ENCODE measurements around the gene PDK2.

PDK2 gene

DNA sequence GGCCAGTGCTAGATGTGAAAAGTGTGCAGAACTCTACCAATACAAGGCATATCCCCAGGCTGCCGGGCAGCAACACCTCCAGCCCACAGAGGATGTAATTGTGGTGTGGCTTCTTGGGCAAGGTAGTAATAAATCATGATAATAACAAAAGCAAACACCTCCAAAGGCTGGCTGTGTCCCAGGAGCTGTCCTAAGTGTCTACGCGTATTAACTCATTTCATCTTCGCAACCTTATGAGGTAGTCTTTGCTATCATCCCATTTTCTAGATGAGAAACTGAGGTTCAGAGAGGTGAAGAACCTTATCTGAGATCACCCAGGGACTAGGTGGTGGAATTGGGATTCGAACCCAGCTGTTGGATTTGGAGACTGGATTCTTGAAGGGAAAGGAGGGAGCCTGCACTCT lies 5.3 kb downstream of the PDK2 start:
- no peak for DNase-seq (ENCODE audit: low read depth, low spot score)

- DNase-seq (ENCODE audit: low read depth, low spot score): no peak
Measured at GRCh38 chr17:50100921-50101345, 5.8 kb downstream of the PDK2 start.

- no peak for DNase-seq (ENCODE audit: low read depth, low spot score)
Measured at GRCh38 chr17:50101346-50102163, 6.4 kb downstream of the PDK2 start.

DNA sequence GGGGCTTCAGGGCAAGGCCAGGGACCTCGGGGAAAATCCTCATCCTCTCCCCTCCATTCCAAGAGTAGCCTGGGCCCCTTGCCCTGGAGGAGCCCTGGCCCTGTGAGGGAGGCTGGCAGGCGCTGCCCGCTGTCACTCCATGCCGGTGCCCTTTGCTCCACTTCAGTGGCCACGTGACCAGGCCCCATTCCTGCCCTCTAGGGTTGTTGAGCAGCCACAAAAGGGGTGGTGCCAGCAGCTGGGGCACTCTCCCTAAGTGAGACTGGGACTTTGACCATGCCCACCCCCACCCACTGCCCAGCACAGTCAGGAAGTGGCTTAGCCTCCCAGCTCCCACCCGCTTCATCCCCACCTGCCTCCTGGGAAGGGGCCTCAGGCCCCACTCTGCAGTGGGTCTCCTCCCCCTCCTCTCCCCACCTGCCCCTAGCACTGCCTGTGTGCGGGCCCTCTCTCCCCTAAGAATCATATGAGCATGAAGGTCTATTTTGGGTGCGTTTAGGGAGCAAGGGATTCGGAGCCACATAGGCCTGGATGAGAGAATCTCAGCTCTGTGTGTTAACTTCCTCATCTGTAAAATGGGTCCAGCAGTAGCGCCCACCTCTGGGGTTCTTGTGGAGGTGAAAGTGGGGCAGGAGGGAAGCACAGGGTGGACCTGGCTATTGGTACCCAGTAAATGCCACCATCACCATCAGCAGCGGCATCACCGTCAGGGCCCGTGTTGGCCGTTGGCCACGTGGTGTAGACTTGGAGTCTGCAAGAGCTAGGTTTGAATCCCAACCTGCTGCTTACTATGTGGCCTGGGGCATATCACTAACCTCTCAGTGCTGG lies 7.2 kb downstream of the PDK2 start:
- no peak for DNase-seq (ENCODE audit: low read depth, low spot score)

DNA sequence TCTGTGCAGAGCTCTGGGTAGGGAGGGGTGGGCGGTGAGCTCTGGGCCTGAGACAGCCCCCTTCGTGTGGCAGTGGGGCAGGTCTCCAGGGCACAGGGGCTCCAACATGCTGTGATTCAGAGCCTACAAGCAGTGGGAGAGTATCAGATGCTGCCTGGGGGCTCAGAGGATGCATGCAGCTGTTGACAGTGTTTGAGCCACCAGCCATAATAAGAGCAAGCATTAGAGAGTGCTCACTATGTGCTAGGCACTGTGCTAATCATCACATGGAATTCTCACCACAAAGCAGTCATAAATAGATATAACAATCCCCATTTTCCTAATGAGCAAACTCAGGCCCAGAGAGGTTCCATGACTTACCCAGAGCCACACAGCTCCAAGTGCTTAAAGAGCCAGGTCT lies 8.1 kb downstream of the PDK2 start:
- no peak for DNase-seq (ENCODE audit: low read depth, low spot score)

DNA sequence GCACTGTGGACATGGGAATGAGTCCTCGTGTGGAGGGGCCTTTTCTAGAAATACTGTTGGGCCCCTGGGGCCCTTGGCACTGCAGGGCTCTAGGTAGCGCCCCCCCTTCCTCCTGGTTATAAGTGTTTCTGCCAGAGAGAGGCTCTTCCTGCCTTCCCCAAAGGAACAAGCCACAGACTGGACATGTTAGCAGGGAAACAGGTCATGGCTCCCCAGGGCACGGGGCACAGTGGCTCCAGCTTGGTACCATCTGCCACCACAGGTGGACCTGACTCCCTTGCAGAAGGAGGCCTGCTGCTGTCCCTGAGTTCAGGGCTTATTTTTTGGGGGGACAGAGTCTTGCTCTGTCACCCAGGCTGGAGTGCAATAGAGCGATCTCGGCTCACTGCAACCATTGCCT lies 8.8 kb downstream of the PDK2 start:
- DNase-seq (ENCODE audit: low read depth, low spot score): no peak

- DNase-seq (ENCODE audit: low read depth, low spot score): no peak
Measured at GRCh38 chr17:50105811-50106210, 10.7 kb downstream of the PDK2 start.

DNA sequence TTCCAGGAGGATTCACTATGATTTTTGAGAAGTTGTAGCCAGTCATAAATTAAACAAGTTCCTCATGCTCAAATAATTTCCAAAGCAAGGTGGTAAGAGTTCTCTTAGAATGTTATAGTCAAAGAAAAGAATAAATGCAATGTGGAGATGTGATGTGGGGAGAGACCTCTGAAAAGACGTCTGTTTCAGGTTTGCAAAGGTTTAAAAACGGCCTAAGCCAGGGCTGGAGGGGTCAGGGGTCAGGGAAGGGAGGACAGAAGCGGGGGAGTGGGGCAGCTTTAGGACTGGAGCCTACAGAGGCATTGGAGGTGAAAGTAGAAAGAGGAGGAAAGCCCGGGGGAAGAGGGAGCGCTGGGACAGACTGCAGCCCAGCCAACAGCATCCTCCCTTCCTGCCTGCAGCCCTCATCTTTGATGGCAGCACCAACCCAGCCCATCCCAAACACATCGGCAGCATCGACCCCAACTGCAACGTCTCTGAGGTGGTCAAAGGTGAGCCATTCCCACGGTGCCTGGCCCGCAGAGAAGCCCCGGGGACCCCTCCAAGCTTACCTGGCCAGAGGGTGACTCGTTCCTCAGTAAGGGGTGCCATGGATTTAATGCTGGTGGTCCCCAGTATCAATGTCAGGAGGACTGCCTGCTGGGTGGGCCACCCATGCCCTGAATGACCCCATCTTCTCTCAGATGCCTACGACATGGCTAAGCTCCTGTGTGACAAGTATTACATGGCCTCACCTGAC lies 11.4 kb downstream of the PDK2 start:
- no peak for DNase-seq (ENCODE audit: low read depth, low spot score)

- DNase-seq (ENCODE audit: low read depth, low spot score): no peak
Measured at GRCh38 chr17:50107790-50108414, 12.8 kb downstream of the PDK2 start.

DNA sequence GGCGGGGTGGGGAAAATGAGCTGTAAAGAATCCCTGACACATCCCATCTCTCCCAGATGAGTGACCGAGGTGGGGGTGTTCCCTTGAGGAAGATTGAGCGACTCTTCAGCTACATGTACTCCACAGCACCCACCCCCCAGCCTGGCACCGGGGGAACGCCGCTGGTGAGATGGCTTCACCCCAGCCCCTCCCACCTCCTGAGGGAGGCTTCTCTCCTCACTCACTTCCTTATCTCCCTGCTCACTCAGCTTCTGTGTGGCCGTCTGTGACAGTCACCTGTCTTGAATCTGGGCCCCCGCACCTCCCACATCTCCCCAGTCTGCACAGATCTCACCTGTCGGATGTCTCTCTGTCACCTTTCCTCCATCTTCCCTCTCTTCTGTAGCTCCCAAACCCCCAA lies 13.4 kb downstream of the PDK2 start:
- no peak for DNase-seq (ENCODE audit: low read depth, low spot score)

DNA sequence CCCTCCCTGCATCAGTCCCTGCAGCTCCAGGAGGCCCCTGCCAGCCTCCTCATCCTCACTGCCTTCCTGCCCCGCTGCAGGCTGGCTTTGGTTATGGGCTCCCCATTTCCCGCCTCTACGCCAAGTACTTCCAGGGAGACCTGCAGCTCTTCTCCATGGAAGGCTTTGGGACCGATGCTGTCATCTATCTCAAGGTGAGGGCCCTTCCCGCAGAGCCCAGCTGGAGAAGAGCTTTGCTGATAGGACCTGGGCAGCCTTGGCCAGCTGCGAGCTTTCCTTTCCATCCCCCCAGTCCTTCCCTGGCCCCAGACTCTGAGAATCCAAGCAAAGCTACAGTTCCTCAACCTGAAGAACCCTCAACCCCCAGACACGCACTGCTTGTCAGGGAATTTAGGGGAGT lies 14.1 kb downstream of the PDK2 start:
- DNase-seq (ENCODE audit: low read depth, low spot score): no peak

DNA sequence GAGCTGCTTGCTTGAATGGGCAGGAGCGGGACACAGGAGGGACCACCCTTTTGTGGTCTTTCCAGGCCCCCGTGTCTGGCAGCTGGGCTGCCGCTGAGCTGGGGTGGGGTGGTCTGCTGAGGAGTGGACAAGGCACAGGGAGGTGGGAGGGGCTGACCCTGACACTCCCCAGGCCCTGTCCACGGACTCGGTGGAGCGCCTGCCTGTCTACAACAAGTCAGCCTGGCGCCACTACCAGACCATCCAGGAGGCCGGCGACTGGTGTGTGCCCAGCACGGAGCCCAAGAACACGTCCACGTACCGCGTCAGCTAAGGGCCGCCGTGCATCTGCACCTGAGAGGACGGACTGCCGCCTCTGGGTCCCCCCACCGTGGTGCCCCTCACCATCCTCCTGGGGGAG lies 14.6 kb downstream of the PDK2 start:
- no peak for DNase-seq (ENCODE audit: low read depth, low spot score)

DNA sequence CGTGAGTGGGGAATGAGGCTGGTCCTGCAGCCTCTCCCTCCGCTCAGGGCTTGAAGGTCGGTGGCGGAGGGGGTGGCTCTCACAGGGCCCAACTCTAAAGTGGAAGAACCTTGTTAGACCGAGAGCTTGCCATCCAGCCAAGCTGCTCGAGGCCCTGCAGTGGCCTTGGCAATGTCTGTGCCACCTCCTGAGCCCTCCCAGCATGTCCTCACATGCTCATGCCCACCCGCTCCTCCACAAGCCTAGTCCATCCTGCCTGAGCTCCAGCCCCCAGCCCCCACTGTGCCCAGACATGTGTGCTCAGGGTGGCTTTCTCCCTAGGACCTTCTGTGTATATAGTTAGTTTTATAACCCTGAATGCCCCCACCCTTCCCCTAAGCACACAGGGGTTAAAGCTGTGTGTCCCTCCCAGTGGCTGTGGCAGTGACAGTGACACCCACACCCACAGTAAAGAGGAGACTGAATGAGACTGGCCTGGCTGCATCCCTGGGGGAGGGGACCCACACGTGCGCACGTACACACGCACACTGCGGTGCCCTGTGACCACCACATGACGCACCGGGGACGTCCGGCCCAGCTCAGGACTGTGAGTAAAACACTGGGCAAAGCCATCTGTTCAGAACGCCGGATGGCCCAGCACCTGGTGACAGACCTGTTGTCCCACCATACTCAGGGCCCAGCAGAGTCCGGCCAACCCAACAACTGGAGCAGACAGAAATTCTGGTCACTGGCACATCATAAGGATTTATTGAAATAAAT lies 15.6 kb downstream of the PDK2 start:
- no peak for DNase-seq (ENCODE audit: low read depth, low spot score)

DNA sequence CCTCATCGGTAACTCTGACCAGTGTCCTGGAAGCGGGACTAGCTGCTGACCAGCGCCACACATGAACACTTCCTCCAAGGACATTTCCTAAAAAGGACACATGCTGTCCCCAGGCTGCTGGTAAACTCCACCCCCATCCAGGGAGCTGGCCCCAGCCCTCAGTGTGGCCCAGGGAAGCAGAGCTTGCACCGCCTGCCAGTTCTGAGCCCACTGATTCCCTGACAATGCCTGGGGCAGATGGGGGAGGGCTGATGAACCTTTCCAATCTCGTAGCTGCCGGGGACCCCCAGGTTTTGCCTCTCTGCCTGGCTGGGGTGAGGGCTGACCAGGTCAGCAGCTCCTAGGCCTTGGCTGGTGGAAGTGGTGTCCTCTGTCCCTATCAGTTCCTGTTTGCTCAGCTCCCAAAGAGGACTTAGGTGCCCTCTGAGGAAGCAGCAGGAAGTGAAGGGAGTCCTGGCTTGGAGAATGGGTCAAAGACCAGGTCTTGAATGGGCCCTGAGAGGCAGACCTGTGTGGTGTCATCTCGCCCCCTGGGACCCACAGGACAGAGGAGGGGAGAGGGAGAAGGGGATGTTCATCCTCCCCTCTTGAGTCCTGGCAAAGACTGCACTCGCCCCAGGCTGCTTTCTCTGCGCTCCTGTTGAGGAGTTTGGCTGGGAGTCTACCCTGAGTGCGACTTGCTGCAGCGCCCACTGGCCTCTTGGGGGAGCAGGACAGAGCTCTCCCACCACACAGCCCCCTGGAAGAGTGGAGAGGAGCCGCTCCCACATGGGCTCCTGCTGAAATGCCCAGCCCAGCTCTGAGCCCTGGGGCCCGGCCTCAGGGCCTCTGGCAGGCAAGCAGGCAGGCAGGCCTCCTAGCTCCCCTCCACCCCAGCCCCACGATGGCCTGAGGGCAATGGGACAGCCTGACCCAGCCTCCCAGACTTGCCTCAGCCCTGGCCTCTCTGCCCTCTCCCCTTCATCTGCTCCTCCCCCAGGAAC lies 16.8 kb downstream of the PDK2 start:
- no peak for DNase-seq (ENCODE audit: low read depth, low spot score)

- no peak for DNase-seq (ENCODE audit: low read depth, low spot score)
Measured at GRCh38 chr17:50112694-50113093, 17.5 kb downstream of the PDK2 start.

DNA sequence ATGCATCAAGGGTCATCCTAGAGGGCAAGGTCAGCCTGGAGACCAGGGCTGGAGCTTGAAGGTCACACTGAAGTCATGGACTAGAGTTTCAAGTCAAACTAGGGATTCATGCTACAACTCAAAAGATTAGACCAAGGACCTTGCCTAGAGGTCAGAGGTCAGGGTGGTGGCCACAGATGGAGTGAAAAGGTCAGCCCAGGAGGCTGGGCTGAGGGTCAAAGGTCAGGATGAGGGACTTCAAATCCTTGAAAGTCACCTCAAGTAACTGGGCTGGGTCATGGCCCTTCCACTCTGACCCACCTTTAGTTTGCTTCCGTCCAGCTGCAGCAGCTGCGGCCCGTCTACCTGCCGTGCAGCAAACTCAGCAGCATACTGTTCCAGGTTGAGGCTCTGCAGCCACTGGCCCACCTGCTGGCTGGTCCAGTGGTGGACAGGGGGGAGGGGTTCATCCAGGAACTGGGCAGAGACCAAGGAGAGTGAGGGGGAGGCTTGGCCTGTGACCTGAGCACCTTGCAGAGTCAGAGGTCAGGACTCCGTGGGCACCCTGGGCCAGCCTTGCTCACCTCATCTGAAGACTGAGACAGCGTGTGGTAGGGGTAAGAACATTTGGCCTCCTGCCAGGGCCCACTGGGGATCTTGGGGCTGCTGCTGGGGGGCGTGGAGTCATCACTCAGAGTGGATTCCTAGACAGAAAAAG lies 18.6 kb downstream of the PDK2 start:
- no peak for DNase-seq (ENCODE audit: low read depth, low spot score)

DNA sequence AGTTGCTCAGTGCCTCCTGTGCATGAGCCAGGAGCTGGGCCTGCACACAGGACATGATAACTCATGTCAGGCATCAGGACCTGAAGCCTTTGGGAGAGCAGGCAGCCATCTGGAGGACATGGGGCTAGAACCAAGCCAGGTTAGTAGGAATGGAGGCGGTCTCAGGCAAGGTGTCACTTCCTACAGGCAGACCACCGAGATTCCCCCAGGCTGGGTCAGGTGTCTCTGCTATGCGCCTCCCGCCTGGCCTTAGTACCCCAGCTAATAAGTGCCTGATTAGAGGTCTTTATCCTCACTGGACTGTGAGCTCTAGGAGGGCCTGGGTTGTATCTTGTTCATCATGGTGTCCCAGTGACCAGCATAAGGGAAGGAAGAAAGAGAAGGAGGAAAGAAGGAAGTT lies 19.2 kb downstream of the PDK2 start:
- DNase-seq (ENCODE audit: low read depth, low spot score): no peak

DNA sequence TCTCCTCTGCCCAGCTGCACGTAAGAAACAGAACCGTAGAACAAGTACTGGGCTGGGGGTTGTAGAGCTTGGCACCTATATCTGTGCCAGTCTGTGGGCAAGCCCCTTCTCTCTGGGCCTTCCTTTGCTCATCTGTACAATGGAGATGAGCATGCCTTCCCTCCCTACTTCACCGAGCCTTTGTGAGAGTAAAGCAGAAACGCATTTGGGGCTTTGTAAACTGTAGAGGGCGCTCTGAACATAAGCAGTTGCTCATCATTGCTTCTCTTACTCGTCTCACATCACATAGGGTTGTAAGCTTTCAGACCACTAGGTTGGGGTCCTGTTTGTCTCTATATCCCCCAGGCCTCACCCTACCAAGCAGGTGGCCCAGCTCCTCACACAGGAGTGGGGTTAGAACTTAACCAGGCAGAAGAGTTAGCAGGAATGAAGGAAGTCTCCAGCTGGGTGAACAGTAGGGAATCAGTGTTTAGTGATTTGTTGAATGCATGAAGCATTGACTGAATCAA lies 19.8 kb downstream of the PDK2 start:
- DNase-seq (ENCODE audit: low read depth, low spot score): no peak

DNA sequence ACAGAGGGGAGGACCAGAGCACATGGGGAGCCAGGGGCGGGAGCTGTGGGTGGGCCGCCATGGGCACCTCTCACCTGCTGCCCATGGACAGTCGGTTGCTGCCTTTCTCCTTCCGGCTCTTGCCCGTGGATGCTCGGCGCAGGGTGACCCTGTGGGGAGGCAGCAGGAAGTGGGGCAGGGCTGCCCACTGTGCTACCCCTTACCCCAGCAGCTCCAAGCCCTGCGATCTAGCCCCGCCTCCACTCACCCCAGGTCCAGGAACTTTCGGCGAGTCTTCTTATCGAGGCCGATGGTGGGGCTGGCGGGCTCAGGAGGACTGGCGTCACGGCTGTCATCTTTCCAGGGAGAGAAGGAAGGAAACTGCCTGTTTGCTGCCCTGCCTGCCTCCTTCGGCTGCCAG lies 20.6 kb downstream of the PDK2 start:
- DNase-seq (ENCODE audit: low read depth, low spot score): no peak
